ENCODE results near the gene PDE6C.

Gene PDE6C

GRCh38 chr10:93667795-93668194 is 55.5 kb downstream of the PDE6C start:
- no peaks in the 10 kb centered on the region for H3K4me1 ChIP-seq (ENCODE audit: insufficient read depth, poor library complexity, severe bottlenecking)
- H3K27ac ChIP-seq (ENCODE audit: poor library complexity, severe bottlenecking), result no peak overlapping the region
- peaks cover 60% of the 10 kb centered on the region for H3K36me3 ChIP-seq (ENCODE audit: low read depth)
- DNase-seq (ENCODE audit: low spot score) (no peak), ATAC-seq (ENCODE audit: low read depth) (no peak)
- TF ChIP-seq, protein P1, sequence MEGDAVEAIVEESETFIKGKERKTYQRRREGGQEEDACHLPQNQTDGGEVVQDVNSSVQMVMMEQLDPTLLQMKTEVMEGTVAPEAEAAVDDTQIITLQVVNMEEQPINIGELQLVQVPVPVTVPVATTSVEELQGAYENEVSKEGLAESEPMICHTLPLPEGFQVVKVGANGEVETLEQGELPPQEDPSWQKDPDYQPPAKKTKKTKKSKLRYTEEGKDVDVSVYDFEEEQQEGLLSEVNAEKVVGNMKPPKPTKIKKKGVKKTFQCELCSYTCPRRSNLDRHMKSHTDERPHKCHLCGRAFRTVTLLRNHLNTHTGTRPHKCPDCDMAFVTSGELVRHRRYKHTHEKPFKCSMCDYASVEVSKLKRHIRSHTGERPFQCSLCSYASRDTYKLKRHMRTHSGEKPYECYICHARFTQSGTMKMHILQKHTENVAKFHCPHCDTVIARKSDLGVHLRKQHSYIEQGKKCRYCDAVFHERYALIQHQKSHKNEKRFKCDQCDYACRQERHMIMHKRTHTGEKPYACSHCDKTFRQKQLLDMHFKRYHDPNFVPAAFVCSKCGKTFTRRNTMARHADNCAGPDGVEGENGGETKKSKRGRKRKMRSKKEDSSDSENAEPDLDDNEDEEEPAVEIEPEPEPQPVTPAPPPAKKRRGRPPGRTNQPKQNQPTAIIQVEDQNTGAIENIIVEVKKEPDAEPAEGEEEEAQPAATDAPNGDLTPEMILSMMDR (IDR thresholded peaks at IDR 0.05; ENCODE audit: poor library complexity, severe bottlenecking), result no peak
- H3K27me3 ChIP-seq (ENCODE audit: insufficient read depth, poor library complexity, severe bottlenecking), result no peaks in the 10 kb centered on the region
- H3K4me3 ChIP-seq (ENCODE audit: severe bottlenecking), result no peak overlapping the region
- H3K9me3 ChIP-seq (ENCODE audit: severe bottlenecking), result no peaks in the 10 kb centered on the region

GRCh38 chr10:93670372-93670771 is 58.0 kb downstream of the PDE6C start:
- H3K27ac ChIP-seq (ENCODE audit: poor library complexity, severe bottlenecking), result no peak overlapping the region
- TF ChIP-seq, protein P1 (IDR thresholded peaks at IDR 0.05; ENCODE audit: poor library complexity, severe bottlenecking), result no peak
- H3K36me3 ChIP-seq (ENCODE audit: low read depth), result peaks cover 79% of the 10 kb centered on the region
- DNase-seq (ENCODE audit: low spot score) (no peak), ATAC-seq (ENCODE audit: low read depth) (no peak)
- no peak overlapping the region for H3K4me3 ChIP-seq (ENCODE audit: severe bottlenecking)
- H3K4me1 ChIP-seq (ENCODE audit: insufficient read depth, poor library complexity, severe bottlenecking), result no peaks in the 10 kb centered on the region
- no peaks in the 10 kb centered on the region for H3K9me3 ChIP-seq (ENCODE audit: severe bottlenecking)
- H3K27me3 ChIP-seq (ENCODE audit: insufficient read depth, poor library complexity, severe bottlenecking), result no peaks in the 10 kb centered on the region

DNA sequence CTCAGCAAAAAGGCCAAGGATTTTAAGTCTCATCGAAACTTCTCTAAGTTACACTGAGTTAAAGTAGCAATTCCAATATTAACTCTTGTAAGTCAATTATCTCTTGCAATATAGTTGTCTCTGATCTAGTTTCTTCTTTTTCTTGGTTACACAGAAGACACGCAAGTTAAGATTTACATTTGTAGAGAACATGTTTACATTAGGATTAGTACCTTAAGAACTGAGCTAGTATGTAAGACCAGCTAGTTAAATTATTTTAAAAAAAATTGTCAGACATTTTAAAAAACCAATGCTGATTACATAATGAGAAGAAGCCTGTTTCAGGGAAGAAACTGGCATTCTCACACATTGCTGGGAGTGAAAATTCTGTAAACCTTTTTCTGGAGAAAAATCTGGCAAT is 58.7 kb downstream of the PDE6C start:
- Histone ChIP-seq H3K4me3 (ENCODE audit: severe bottlenecking) (no peak overlapping the region), H3K4me1 (ENCODE audit: insufficient read depth, poor library complexity, severe bottlenecking) (no peaks in the 10 kb centered on the region), H3K36me3 (ENCODE audit: low read depth) (peaks cover 80% of the 10 kb centered on the region), H3K27ac (ENCODE audit: poor library complexity, severe bottlenecking) (no peak overlapping the region), H3K27me3 (ENCODE audit: insufficient read depth, poor library complexity, severe bottlenecking) (no peaks in the 10 kb centered on the region), H3K9me3 (ENCODE audit: severe bottlenecking) (no peaks in the 10 kb centered on the region)
- TF ChIP-seq, protein P1 (IDR thresholded peaks at IDR 0.05; ENCODE audit: poor library complexity, severe bottlenecking), result no peak
- DNase-seq (ENCODE audit: low spot score) (no peak), ATAC-seq (ENCODE audit: low read depth) (no peak)

DNA sequence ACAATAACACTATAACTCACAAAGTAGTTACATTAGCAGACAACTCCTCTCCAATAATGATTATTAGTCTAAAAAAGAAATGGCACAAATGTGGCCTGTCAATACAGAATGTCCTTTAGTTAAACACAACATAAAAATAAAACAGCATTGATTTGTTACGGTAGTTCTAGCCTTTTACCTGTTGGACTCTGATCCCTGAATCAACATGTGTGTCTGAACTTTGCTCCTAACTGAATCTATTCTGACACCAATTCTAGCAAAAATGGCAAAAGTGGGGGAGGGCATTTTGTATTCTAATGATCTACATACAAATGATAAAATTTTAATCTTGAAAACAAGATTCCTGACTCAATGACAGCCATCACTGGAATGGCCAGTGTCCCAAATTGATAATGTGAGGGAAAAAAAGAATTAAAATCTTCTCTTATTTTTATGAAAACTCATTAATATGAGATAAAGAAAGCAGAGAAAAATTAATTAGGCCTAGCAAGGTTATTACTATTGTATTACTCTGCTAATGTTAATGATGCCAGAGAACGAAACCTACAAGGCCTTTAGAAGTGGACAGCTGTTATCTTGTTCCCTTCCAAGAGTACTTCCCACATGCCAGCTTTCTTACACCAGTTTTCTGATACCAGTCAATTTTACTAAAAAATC is 59.8 kb downstream of the PDE6C start:
- H3K9me3 ChIP-seq (ENCODE audit: severe bottlenecking), result no peaks in the 10 kb centered on the region
- no peak overlapping the region for H3K27ac ChIP-seq (ENCODE audit: poor library complexity, severe bottlenecking)
- H3K4me1 ChIP-seq (ENCODE audit: insufficient read depth, poor library complexity, severe bottlenecking), result no peaks in the 10 kb centered on the region
- H3K4me3 ChIP-seq (ENCODE audit: severe bottlenecking), result no peak overlapping the region
- TF ChIP-seq, protein P1 (IDR thresholded peaks at IDR 0.05; ENCODE audit: poor library complexity, severe bottlenecking), result no peak
- peaks cover 82% of the 10 kb centered on the region for H3K36me3 ChIP-seq (ENCODE audit: low read depth)
- DNase-seq (ENCODE audit: low spot score) (no peak), ATAC-seq (ENCODE audit: low read depth) (no peak)
- no peaks in the 10 kb centered on the region for H3K27me3 ChIP-seq (ENCODE audit: insufficient read depth, poor library complexity, severe bottlenecking)

DNA sequence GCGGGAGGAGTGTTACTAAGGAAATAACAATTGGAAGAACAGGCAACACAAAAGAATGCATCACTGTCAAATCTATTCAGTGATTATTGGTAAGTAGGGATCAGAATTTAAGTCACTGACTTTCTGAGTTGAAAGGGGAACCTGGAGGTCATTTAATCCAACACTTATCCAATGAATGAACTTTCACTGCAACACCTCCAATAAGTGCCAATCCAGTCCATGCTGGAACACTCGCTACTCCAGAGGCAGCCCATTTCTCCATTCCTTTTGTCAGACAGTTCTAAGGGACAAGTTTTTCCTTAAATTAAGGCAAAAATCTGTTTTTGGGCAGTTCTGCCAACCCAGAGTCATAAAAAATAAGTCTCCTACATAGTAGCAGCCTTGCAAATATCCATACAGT is 60.6 kb downstream of the PDE6C start:
- Histone ChIP-seq H3K4me1 (ENCODE audit: insufficient read depth, poor library complexity, severe bottlenecking) (no peaks in the 10 kb centered on the region), H3K27ac (ENCODE audit: poor library complexity, severe bottlenecking) (no peak overlapping the region), H3K27me3 (ENCODE audit: insufficient read depth, poor library complexity, severe bottlenecking) (no peaks in the 10 kb centered on the region), H3K36me3 (ENCODE audit: low read depth) (peaks cover 83% of the 10 kb centered on the region), H3K9me3 (ENCODE audit: severe bottlenecking) (no peaks in the 10 kb centered on the region), H3K4me3 (ENCODE audit: severe bottlenecking) (no peak overlapping the region)
- ATAC-seq (ENCODE audit: low read depth) (no peak), DNase-seq (ENCODE audit: low spot score) (no peak)
- TF ChIP-seq, protein P1 (IDR thresholded peaks at IDR 0.05; ENCODE audit: poor library complexity, severe bottlenecking), result no peak
